Amygdala (tissue), 56 donors: ENCODE data around the gene LILRB4.
A peak's percentile ranks its signal among the peaks of the same experiment; 100 is the strongest.
"Not testable (repeated sequence)": the region's sequence is repeated elsewhere in the genome, so short reads cannot be mapped to it uniquely, and the experiment has no call there.

Experiments
- DNase-seq, 56 donors: peaks; one replicate each; lab custom pipeline; 2025; lab: John Stamatoyannopoulos, UW

LILRB4 gene

DNA sequence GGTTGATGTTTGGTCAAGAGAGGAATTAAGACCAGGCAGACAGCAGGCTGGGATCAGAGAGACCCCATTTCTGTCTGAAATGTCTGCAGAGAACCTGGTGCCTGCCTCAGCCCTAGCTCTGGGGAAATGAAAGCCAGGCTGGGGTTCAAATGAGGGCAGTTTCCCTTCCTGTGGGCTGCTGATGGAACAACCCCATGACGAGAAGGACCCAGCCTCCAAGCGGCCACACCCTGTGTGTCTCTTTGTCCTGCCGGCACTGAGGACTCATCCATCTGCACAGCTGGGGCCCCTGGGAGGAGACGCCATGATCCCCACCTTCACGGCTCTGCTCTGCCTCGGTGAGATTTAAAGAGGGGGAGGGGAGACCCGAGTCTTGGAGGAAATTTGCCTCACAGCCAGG, at the start of gene LILRB4:
LILRB4 (plus strand) TSS at position 256 of the 400 bp plus-strand sequence; CDS start at position 305, 49 bp downstream.
- peak in 14 of 56 donors; percentile 2 to 30 (median 14) for DNase-seq

DNA sequence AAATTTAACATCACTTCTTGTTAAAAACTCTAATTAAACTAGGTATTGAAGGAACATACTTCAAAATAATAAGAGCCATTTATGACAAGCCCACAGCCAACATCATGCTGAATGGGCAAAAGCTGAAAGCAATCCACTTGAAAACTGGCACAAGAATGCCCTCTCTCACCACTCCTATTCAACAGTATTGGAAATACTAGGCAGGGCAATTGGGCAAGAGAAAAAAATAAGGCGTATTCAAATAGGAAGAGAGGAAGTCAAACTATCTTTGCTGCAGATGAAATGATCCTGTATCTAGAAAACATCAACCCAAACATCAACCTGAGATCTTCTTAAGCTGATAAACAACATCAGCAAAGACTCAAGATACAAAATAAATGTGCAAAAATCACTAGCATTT, 48.1 kb upstream of the LILRB4 start:
- DNase-seq: no peak

DNA sequence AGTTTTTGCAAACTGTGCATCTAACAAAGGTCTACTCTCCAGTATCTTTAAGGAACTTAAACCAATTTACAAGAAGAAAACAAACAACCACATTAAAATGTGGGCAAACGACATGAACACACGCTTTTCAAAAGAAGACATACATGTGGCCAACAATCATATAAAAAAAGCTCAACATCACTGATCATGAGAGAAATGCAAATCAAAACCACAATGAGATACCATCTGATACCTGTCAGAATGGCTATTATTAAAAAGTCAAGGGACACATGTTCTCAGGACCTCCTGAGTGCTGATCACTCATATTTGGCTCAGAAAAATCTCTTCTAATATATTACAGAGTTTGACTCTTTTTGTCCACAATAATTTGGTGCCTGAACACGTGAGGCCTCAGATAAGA, 46.7 kb upstream of the LILRB4 start:
- DNase-seq: no peak

DNA sequence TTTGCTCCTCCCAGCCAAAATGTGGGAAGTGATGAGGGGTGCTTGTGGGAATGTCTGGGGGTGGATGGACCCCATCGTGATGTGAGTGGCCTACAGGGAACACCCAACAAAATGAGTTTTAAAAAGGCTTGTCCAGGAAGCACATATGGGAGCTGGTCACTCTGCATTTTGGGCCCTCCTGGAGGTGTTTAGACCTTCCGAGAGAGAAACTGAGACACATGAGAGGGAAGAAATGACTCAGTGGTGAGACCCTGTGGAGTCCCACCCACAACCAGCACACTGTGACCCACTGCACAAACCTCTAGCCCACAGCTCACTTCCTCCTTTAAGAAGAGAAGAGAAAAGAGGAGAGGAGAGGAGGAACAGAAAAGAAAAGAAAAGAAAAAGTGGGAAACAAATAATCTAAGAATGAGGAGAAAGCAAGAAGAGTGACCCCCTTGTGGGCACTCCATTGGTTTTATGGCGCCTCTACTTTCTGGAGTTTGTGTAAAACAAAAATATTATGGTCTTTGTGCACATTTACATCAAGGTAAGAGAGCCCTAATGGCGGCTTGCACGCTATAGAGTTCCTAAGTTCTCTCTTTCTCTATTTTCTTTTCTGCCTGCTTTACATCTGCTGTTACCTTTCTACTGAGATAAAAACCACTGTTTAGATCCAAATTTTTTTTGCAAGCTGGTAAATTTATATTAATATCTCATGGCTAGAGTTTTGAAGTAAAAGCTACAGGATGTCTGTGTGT, 45.8 kb upstream of the LILRB4 start:
- DNase-seq: no peak

DNA sequence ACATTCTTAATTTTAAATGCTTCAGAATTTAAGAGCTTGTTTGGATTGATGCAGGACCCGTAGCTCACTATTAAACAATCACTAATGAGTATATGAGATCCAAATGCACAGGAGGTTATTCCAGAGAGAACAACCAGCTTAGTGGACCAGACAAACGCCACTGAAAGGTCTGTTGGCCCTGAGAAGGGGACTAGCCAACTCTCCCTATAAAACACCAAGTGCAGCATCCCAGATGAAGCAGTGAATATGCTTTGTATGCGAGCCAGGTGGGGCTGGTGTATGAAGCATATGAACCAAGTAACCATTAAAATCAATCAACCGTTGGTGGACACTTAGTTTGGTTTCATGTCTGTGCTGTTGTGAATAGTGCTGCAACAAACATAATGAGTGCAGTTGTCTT, 42.3 kb upstream of the LILRB4 start:
- DNase-seq: no peak

DNA sequence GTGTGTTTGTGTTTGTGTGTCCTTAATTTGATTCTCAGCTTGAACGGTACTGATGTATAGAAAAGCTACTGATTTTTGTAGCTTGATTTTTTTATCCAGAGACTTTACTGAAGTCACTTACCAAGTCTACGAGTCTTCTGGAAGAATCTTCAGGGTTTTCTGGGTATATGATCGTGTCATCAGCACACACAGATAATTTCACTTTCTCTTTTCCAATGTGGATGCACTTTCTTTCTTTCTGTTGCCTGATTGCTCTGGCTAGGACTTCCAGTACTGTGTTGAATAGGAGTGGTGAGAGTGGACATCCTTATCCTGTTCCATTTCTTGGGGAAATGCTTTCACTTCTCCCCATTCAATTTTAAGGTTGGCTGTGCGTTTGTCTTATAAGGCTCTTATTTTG, 40.4 kb upstream of the LILRB4 start:
- DNase-seq: no peak

DNA sequence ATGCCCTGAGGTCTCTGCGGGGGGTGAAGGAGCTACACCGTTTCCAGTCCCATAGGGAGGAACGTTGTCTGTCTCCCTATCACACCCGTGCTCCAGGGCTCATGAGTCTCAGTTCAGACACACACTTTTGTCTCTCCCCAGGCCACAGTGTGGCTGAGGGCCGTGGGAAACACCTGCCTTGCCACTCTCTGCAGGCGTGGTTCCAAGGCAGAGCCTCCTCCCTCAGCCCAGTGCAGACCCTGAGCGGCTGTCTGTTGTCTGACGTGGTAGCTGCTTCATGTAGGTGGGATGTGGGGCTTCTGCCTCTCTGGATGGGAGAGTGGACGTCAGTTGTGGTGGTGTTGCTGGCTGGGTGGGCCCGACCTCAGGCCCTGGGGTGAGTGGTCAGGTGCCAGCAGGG, 38.6 kb upstream of the LILRB4 start:
- not testable (repeated sequence) for DNase-seq

DNA sequence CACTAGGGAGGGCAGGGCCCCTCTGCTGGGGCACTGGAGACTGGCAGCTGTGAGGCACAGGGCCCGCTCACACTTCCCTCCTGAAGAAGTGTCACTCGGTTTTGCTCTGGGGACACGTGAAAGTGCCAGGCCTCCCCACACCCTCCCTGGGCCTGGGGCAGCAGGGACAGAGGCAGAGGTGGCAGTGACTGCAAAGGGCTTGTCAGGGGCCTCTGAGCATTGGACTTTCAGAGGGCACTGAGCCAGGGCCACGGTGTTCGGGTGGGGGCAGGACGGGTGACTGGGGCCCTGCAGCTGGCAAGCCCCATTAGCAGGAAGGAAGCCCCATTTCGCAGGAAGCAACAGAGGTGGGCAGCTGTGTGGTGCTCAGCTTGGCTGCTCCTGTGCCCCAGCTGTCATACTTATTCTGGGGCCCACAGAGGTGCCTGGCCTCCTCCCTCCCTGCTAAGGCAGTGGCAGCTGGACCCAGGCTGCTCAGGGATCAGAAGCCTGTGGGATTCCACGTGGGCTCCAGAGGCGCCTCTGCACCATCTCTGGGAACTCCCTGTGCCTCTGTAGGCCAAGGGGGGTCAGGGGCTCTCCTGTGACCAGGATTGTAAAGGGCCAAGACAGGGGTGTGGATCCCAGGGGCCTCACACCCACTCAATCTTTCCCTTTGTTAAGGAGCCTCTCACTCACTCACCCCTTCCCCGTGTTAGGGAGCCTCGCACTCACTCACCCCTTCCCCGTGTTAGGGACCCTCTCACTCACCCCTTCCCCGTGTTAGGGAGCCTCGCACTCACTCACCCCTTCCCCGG, 37.7 kb upstream of the LILRB4 start:
- DNase-seq: not testable (repeated sequence)

DNA sequence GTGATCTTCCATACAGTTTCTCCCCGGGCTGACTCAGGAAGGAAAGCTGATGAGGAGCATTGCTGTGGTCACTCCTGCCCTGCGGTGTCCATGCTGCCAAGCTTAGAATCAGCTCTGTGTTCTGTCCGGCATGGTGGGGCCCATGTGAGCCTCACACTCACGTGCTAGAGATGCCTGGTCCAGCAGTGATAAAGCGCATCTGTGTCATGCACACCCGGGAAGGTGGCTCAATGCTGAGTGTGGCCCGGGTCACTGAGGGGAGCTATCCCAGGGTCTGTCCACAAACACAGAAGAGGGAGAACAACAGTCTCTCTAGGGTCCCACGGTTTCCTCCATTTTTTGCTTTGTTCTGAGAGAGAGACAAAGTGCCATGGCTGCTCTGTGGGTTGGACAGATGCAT, 36.0 kb upstream of the LILRB4 start:
- DNase-seq: no peak

DNA sequence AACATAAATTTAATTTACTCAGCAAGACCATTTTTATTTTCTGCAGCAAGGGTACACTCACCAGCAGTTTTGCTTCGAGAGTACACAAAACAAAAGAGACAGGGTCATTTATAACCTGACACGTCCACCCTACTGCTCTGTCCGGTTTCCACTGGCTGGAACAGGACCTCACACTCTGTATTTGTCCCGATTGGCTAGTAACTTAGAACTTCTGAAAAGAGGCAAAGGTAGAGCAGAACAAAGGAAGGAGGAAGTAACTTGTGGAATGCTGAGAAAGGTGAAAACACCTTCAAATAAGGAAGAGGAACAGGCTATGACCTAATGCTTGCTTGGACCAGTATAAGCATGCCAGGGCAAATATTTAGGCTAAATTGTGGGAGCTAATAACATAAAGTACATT, 34.9 kb upstream of the LILRB4 start:
- not testable (repeated sequence) for DNase-seq

DNA sequence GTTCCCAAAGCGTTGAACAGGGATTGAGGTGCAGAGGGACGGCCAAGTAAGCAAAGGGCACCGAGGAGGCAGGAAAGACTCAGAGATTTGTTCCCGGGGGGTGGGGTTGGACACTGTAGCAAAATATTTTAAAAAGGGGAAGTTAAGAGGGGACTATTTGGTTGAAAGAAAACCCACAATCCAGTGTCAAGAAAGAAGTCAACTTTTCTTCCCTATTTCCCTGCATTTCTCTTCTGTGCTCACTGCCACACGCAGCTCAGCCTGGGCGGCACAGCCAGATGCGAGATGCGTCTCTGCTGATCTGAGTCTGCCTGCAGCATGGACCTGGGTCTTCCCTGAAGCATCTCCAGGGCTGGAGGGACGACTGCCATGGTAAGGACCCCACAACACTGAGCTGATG, 32.5 kb upstream of the LILRB4 start, which contains the start of gene LILRB1:
LILRB1 (plus strand) TSS at position 223 of the 400 bp plus-strand sequence. CDS start 590 bp downstream, outside the sequence.
- not testable (repeated sequence) for DNase-seq

DNA sequence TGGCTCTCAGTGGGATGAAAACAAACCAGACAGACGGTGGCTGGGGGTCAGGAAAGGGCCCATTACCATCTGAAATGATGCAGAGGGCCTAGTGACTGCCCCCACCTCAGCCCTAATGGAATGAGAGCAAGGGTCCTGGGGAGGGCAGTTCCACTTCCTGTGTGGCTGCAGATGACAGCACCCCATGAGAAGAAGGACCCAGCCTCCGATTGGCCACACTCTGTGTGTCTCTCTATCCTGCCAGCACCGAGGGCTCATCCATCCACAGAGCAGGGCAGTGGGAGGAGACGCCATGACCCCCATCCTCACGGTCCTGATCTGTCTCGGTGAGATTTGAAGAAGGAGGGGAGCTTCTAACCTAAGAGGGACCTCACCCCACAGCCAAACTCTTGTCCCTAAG, 32.0 kb upstream of the LILRB4 start:
- no peak for DNase-seq

DNA sequence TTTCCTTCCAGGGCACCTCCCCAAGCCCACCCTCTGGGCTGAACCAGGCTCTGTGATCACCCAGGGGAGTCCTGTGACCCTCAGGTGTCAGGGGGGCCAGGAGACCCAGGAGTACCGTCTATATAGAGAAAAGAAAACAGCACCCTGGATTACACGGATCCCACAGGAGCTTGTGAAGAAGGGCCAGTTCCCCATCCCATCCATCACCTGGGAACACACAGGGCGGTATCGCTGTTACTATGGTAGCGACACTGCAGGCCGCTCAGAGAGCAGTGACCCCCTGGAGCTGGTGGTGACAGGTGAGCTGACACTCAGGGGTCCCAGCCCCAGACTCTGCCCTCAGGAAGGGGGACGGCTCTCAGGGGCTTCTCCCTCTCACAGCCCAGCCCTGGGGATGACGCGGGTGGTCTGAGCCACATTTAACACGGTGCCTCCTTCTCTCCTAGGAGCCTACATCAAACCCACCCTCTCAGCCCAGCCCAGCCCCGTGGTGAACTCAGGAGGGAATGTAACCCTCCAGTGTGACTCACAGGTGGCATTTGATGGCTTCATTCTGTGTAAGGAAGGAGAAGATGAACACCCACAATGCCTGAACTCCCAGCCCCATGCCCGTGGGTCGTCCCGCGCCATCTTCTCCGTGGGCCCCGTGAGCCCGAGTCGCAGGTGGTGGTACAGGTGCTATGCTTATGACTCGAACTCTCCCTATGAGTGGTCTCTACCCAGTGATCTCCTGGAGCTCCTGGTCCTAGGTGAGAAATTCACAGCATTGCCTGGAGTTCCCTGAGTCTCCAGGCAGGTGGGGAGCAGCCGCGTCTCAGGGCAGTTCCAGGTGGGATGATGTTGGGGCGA, 31.1 kb upstream of the LILRB4 start:
- DNase-seq: not testable (repeated sequence)

DNA sequence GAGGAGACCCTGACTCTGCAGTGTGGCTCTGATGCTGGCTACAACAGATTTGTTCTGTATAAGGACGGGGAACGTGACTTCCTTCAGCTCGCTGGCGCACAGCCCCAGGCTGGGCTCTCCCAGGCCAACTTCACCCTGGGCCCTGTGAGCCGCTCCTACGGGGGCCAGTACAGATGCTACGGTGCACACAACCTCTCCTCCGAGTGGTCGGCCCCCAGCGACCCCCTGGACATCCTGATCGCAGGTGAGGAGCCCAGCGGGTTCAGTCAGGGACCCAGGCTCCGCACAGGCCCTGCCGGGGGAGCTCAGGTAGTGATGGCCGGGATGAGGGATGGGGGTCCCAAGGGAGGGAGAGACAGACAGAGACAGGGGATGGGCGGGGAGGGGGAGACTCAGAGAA, 30.3 kb upstream of the LILRB4 start:
- DNase-seq: not testable (repeated sequence)

DNA sequence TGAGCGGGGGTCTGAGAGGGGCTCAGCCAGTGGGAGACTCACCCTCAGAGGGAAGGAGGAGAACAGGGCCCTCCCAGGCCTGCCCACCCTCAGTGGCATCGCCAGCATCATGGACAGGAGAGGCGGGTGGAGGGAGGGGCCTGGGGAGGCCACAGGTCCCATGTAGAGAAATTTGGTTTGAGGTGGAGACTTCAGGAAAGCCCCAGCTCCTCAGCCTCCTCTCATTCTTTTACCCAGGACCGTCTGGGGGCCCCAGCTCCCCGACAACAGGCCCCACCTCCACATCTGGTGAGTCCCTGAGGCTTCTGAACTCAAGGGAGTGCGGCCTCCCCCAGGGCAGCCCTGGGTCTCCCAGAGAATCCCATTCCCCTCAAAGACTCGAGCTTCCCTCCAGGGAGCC, 29.4 kb upstream of the LILRB4 start:
- DNase-seq: no peak

DNA sequence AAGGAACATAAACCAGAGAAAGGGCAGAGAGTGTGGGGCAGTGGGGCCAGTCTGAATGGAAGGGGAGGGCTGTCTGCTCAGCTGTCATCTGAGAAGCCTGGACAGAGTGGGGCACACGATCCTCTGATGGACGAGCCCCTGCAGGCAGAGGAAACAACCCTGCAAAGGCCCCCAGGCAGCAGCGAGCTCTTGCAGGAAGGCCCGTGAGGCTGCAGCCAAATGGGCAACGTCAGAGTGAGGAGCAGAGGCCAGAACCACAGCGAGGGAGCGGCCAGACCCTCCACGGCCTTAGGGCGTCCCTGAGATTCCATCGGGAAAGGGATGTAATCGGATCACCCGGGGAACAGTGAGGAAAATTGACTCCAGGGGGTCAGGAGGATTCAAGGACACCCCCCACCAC, 26.7 kb upstream of the LILRB4 start:
- DNase-seq: not testable (repeated sequence)

DNA sequence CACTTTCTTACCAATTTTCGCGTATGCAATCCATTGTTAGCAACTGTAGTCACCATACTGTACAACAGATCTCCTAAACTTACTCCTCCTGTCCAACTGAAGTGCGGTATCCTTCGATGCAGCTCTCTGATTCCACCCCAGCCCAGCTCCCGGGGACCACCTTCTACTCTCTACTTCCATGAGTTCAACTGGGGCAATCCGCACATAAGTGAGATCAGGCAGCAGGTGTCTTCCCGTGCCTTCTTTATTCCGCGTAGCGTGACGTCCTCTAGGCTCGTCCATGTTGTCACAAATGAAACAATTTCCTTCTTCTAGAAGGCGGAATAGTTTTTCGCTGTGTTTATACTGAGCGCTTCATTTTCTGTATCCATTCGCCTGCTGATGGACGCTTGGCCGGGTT, 24.1 kb upstream of the LILRB4 start:
- no peak for DNase-seq

DNA sequence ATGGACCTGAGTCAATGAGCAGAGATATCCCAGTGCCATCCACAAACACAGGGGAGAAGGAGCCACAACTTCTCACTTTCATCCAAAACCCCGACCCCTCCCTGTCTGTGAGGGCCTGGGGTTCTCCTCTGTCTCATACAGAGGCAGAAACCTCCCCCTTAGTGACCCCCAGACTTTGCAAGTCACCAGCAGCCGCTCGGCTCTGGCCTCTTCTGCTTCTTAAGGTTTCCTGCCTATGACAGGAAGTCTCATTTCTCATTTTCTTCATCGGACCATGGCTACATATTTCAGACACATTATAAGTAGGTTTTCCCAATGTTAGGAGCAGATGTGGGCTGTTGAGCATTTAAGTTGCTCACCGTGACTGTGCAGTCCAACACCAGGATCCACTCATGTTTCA, 19.8 kb upstream of the LILRB4 start:
- DNase-seq: not testable (repeated sequence)

DNA sequence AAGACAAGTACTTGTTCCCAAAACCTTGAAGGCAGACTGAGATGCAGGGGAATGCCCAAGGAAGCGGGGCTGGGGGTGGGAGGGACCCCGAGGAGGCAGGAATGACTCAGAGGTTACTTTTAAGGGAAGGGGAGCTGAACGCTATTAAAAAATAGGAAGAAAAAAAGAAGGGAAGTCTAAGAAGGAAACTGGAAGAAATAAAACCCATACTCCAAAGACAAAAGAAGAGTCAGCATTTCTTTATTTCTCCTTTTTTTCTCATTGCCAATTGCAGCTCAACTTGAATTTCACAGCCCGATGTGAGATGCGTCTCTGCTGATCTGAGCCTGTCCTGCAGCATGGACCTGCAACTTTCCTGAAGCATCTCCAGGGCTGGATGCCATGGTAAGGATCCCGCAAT, 19.2 kb upstream of the LILRB4 start:
- not testable (repeated sequence) for DNase-seq

DNA sequence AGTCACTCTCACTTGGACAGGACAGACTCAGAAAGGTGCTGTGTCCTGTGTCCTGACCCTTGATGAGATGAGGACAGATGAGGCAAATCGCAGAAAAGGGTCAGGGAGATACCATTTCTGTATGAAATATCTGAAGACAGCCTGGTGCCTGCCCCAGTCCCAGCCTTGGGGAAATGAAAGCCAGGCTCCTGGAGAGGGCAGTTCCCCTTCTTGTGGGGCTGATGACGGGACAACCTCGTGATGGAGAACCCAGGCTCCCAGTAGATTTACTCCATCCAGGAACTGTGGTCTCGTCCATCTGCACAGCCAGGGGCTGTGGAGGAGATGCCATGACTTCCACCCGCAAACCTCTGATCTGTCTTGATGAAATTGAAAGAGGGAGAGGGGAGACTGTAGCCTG, 18.7 kb upstream of the LILRB4 start:
- DNase-seq: peak in 12 of 56 donors; percentile 3 to 55 (median 12)

DNA sequence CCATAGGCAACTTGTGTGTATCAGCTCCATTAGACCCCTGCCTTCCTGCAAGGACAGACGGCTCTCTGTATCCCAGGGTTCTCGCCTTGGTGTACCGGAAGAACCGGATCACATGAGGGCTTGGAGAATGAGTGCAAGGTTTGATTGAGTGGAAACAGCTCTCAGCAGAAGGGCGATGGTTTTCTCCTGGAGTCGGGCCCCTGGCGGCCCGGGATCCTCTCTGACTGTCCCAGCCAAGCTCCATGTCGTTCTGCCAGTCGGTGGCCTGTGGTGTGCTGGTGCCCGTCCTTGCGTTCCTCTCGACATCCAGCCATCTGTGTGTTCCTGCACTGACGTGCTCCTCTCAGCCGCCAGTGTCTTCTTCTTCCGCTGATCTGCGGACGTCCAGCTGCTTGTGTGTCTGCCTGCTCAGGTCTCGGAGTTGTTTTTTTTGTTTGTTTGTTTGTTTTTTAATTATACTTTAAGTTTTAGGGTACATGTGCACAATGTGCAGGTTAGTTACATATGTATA, 16.4 kb upstream of the LILRB4 start:
- DNase-seq: no peak
